A549 (cell line): ENCODE measurements around the gene GREB1. TPM values are rescaled to one million over a fixed set of nuclear protein-coding genes. Genes with fewer than 3 reads are reported as not detected.

Source experiments
- ATAC-seq, 2 experiments: fragments of 200-7000 bp in 1 of 2; fragments of >200 bp in 1 of 2; cut with Nextera tagmentation in 1 of 2; cut with Tn5 transposase in 1 of 2; 3 replicates each; pipeline versions ENCODE4 v1.8.0 to v1.9.1; 2018 to 2020; ENCODE audit warnings: mild to moderate bottlenecking in 1 of 2, moderate library complexity in 1 of 2
- CTCF ChIA-PET: fragments of 300-600 bp; sonication (Branson Sonifier 250); formaldehyde crosslinking; extraction: SDS; loops from one replicate; lab custom pipeline; 2021; ENCODE audit warnings: antibody characterized with exemption, inconsistent platforms; lab: Yijun Ruan, JAX
- POLR2A ChIA-PET: fragments of 350-600 bp; formaldehyde crosslinking; extraction: SDS; loops from one replicate; lab custom pipeline; 2021; ENCODE audit warnings: antibody characterized with exemption, inconsistent platforms; lab: Yijun Ruan, JAX
- DNase-seq, 2 experiments: peaks; one replicate each; pipeline versions ENCODE4 v3.0.0 to v3.0.0-alpha.2; 2011 to 2016; ENCODE audit warnings: low read depth in 1 of 2, low spot score in 1 of 2
- FAIRE-seq: peaks from 2 replicates; lab custom pipeline; 2011; peaks lifted over from hg19 to GRCh38; lab: Jason Lieb, UNC
- H3K27ac ChIP-seq, 2 experiments: fragments of >200 bp; sonication (Bioruptor Twin); formaldehyde crosslinking; 3 replicates each; pipeline ENCODE4 v1.5.1; 2016 to 2017
- H3K4me1 ChIP-seq: fragments of >200 bp; sonication (Bioruptor Twin); formaldehyde crosslinking; 3 replicates; pipeline ENCODE4 v1.6.1; 2016
- H3K4me2 ChIP-seq: fragments of >200 bp; sonication (Bioruptor Twin); formaldehyde crosslinking; 3 replicates; pipeline ENCODE4 v1.6.1; 2016
- H3K4me3 ChIP-seq: fragments of >200 bp; sonication (Bioruptor Twin); formaldehyde crosslinking; 3 replicates; pipeline ENCODE4 v1.5.1; 2016
- H3K9me3 ChIP-seq: fragments of >200 bp; sonication (Bioruptor Twin); formaldehyde crosslinking; 3 replicates; pipeline ENCODE4 v1.6.1; 2016
- BHLHE40 ChIP-seq: IDR thresholded peaks from 2 replicates; pipeline ENCODE4 v1.6.1; 2012; ENCODE audit warnings: low read depth, low read length, inconsistent platforms
- CEBPB ChIP-seq, 2 experiments: fragments of >200 bp in 1 of 2; sonication (Bioruptor Twin) in 1 of 2; formaldehyde crosslinking in 1 of 2; IDR thresholded peaks; 2 replicates each; pipeline ENCODE4 v1.6.1; 2012 to 2016
- CHD2 ChIP-seq: fragments of 150-350 bp; IDR thresholded peaks from 2 replicates; pipeline ENCODE4 v1.6.1; 2014; ENCODE audit warnings: low read length; ENCODE audit not compliant: partially characterized antibody
- EP300 ChIP-seq, 2 experiments: fragments of >200 bp; sonication (Bioruptor Twin); formaldehyde crosslinking; IDR thresholded peaks; 2 replicates in 1 of 2; 3 replicates in 1 of 2; pipeline ENCODE4 v1.6.1; 2016 to 2017
- FOXS1 ChIP-seq: fragments of 250-450 bp; sonication (Bioruptor Pico); IDR thresholded peaks from 2 replicates; pipeline ENCODE4 v1.5.0; 2020; ENCODE audit warnings: mild to moderate bottlenecking, moderate library complexity
- GATA3 ChIP-seq: IDR thresholded peaks from 2 replicates; pipeline ENCODE4 v1.6.1; 2012; ENCODE audit warnings: borderline replicate concordance
- HDAC2 ChIP-seq: fragments of 200-600 bp; sonication (generic); IDR thresholded peaks from 2 replicates; pipeline ENCODE4 v1.6.1; 2016
- HOXA7 ChIP-seq: fragments of 250-450 bp; sonication (Bioruptor Pico); IDR thresholded peaks from 2 replicates; pipeline ENCODE4 v1.5.0; 2020; ENCODE audit warnings: mild to moderate bottlenecking, moderate library complexity
- MAZ ChIP-seq: fragments of 150-350 bp; IDR thresholded peaks from 2 replicates; pipeline ENCODE4 v1.6.1; 2014; ENCODE audit warnings: antibody characterized with exemption, low read depth, low read length, borderline replicate concordance
- NR3C1 ChIP-seq: fragments of >200 bp; sonication (Bioruptor Twin); formaldehyde crosslinking; IDR thresholded peaks from 3 replicates; pipeline ENCODE4 v1.6.1; 2017
- POLR2A ChIP-seq: IDR thresholded peaks from 2 replicates; pipeline ENCODE4 v1.6.1; 2012; ENCODE audit warnings: mild to moderate bottlenecking, low read length
- POLR2AphosphoS2 ChIP-seq: conservative IDR thresholded peaks from 2 replicates; pipeline ENCODE4 v1.6.1; 2012; ENCODE audit warnings: low read length, improper control_type of control experiment, inconsistent platforms
- RAD21 ChIP-seq, 2 experiments: fragments of >200 bp in 1 of 2; sonication (Bioruptor Twin) in 1 of 2; formaldehyde crosslinking in 1 of 2; IDR thresholded peaks in 1 of 2; conservative IDR thresholded peaks in 1 of 2; 2 replicates in 1 of 2; 3 replicates in 1 of 2; pipeline ENCODE4 v1.6.1; 2012 to 2018; ENCODE audit warnings: inconsistent platforms in 1 of 2
- RARB ChIP-seq: fragments of 250-450 bp; sonication (Bioruptor Pico); IDR thresholded peaks from 2 replicates; pipeline ENCODE4 v1.8.0; 2021; ENCODE audit warnings: mild to moderate bottlenecking, moderate library complexity
- RCOR1 ChIP-seq: fragments of 150-350 bp; IDR thresholded peaks from 2 replicates; pipeline ENCODE4 v1.6.1; 2014; ENCODE audit warnings: antibody characterized with exemption, low read length, low read depth
- RFX5 ChIP-seq: fragments of 450-650 bp; IDR thresholded peaks from 2 replicates; pipeline ENCODE4 v1.7.1; 2014; ENCODE audit warnings: antibody characterized with exemption, mild to moderate bottlenecking, moderate library complexity
- SREBF2 ChIP-seq: fragments of 450-650 bp; IDR thresholded peaks from 2 replicates; pipeline ENCODE4 v1.6.1; 2014; ENCODE audit warnings: mild to moderate bottlenecking, moderate library complexity
- TFCP2L1 ChIP-seq: fragments of 250-450 bp; sonication (Bioruptor Pico); IDR thresholded peaks from 2 replicates; pipeline ENCODE4 v1.5.0; 2021; ENCODE audit warnings: mild to moderate bottlenecking
- TP53 ChIP-seq: fragments of 250-450 bp; sonication (Bioruptor Pico); IDR thresholded peaks from 2 replicates; pipeline ENCODE4 v1.5.0; 2021; ENCODE audit warnings: mild to moderate bottlenecking, moderate library complexity
- ZC3H11A ChIP-seq: fragments of 450-650 bp; IDR thresholded peaks from 2 replicates; pipeline ENCODE4 v1.6.1; 2014; ENCODE audit warnings: antibody characterized with exemption, mild to moderate bottlenecking
- ZFP36 ChIP-seq: fragments of 450-650 bp; IDR thresholded peaks from 2 replicates; pipeline ENCODE4 v1.6.1; 2014; ENCODE audit warnings: borderline replicate concordance; ENCODE audit not compliant: partially characterized antibody
- ZNF302 ChIP-seq: fragments of 250-450 bp; sonication (Bioruptor Pico); IDR thresholded peaks from 2 replicates; pipeline ENCODE4 v1.9.0; 2021; ENCODE audit warnings: inconsistent platforms, mild to moderate bottlenecking, moderate library complexity
- WGBS: methylation state at CpG from one replicate; pipeline ENCODE4 v1.1.6; 2017; ENCODE audit errors: missing lambda C conversion rate; 5-methylcytosine and 5-hydroxymethylcytosine counted together
- polyA plus RNA-seq, 4 experiments: library from polyadenylated mRNA; depleted of rRNA in 3 of 4; stranded (reverse); fragments of >200 nt; fragmentation: RNase III in 1 of 4; extraction: RNeasy Plus Mini Kit Qiagen cat#74134 plus additional on column Dnase treatment in 1 of 4; gene quantifications; 2 replicates in 3 of 4; 3 replicates in 1 of 4; pipeline ENCODE4 v1.2.3, GENCODE V29; 2011 to 2017
- TF ChIP-seq, protein P1 (sequence below): IDR thresholded peaks from 2 replicates; pipeline ENCODE4 v1.6.1; 2012
- TF ChIP-seq, protein P2 (sequence below): fragments of 450-650 bp; IDR thresholded peaks from 2 replicates; pipeline ENCODE4 v1.6.1; 2014; ENCODE audit warnings: antibody characterized with exemption
- TF ChIP-seq, protein P3 (sequence below): fragments of 250-450 bp; sonication (Bioruptor Pico); IDR thresholded peaks from 2 replicates; pipeline ENCODE4 v1.5.0; 2021; ENCODE audit warnings: mild to moderate bottlenecking, moderate library complexity, borderline replicate concordance
- TF ChIP-seq, protein P4 (sequence below): IDR thresholded peaks from 2 replicates; pipeline ENCODE4 v1.6.1; 2012
- TF ChIP-seq, protein P5 (sequence below): fragments of >200 bp; sonication (Bioruptor Twin); formaldehyde crosslinking; IDR thresholded peaks from 3 replicates; pipeline ENCODE4 v1.6.1; 2016

Gene GREB1
- polyA plus RNA-seq, 2 of the 4 experiments (the other 2 are of a cell fraction): 1.1 to 1.3 TPM

DNA sequence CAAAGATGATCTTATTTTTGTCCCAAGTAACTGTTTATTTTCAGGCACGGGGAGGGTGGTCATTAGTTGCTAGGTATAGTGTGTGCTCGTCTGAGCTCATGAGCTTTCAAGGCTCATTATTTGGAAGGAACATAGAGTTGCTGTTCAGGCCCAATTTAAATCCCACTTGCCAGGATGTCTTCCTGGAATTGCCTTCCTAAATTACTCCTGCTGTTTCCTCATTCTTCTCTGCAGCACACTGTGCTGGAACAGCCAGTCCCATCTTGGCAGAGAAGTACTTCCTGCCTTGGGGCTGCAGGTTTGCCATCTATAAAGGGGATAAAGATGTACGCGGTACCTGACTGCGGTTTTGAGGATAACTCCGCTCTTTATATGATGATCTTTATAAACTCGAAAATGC, 37.3 kb downstream of the GREB1 start (continued):
- TF ChIP-seq, protein P1, sequence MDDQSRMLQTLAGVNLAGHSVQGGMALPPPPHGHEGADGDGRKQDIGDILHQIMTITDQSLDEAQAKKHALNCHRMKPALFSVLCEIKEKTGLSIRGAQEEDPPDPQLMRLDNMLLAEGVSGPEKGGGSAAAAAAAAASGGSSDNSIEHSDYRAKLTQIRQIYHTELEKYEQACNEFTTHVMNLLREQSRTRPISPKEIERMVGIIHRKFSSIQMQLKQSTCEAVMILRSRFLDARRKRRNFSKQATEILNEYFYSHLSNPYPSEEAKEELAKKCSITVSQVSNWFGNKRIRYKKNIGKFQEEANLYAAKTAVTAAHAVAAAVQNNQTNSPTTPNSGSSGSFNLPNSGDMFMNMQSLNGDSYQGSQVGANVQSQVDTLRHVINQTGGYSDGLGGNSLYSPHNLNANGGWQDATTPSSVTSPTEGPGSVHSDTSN: no peak
- TF ChIP-seq, all 56 proteins: peak for 0

DNA sequence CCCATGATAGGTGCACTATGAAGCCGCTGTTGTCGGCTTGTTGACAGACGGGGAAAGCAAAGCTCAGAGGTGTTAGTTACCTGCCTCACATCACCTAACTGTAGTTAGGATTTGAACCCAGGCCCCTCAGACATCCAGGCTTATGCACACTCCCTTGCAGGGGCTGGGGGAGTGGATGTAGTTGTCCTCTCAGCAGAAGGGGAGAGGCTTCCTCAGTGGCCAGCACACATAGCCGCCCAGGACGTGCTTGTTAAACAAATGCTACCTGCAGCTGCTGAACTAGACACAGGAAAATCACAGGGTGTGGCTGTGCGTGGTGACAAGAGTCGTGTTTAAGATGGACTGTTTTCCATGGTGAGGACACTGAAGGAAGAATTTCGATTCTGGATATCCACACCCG, 39.2 kb downstream of the GREB1 start:
- Histone ChIP-seq H3K4me3 (no peak overlapping the region), H3K27ac (no peak overlapping the region), H3K4me1 (no peaks in the 10 kb centered on the region), H3K4me2 (no peak overlapping the region), H3K9me3 (no peaks in the 10 kb centered on the region)
- FAIRE-seq (no peak), ATAC-seq (no peak), DNase-seq (no peak)
- WGBS: 59% methylated on average over 9 of the region's 9 CpGs
- ChIA-PET POLR2A (no interaction called here), CTCF (interaction anchor here (1.2 to 19.1 kb wide), 3 partner anchors 9 to 440 kb away, joined by 3 to 261 read pairs (median 12); a partner anchor contains a TSS)
- TF ChIP-seq SREBF2 (no peak), TFCP2L1 (no peak), POLR2A (no peak), NR3C1 (no peak), CHD2 (no peak), MAZ (no peak), FOXS1 (CRISPR knock-in tag) (no peak), ZC3H11A (no peak), EP300 (IDR thresholded peaks at IDR 0.05) (no peak), CEBPB (IDR thresholded peaks at IDR 0.05) (no peak)
- TF ChIP-seq, protein P2, sequence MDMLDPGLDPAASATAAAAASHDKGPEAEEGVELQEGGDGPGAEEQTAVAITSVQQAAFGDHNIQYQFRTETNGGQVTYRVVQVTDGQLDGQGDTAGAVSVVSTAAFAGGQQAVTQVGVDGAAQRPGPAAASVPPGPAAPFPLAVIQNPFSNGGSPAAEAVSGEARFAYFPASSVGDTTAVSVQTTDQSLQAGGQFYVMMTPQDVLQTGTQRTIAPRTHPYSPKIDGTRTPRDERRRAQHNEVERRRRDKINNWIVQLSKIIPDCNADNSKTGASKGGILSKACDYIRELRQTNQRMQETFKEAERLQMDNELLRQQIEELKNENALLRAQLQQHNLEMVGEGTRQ: no peak
- TF ChIP-seq, protein P3, sequence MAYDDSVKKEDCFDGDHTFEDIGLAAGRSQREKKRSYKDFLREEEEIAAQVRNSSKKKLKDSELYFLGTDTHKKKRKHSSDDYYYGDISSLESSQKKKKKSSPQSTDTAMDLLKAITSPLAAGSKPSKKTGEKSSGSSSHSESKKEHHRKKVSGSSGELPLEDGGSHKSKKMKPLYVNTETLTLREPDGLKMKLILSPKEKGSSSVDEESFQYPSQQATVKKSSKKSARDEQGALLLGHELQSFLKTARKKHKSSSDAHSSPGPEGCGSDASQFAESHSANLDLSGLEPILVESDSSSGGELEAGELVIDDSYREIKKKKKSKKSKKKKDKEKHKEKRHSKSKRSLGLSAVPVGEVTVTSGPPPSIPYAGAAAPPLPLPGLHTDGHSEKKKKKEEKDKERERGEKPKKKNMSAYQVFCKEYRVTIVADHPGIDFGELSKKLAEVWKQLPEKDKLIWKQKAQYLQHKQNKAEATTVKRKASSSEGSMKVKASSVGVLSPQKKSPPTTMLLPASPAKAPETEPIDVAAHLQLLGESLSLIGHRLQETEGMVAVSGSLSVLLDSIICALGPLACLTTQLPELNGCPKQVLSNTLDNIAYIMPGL (CRISPR knock-in tag): no peak

DNA sequence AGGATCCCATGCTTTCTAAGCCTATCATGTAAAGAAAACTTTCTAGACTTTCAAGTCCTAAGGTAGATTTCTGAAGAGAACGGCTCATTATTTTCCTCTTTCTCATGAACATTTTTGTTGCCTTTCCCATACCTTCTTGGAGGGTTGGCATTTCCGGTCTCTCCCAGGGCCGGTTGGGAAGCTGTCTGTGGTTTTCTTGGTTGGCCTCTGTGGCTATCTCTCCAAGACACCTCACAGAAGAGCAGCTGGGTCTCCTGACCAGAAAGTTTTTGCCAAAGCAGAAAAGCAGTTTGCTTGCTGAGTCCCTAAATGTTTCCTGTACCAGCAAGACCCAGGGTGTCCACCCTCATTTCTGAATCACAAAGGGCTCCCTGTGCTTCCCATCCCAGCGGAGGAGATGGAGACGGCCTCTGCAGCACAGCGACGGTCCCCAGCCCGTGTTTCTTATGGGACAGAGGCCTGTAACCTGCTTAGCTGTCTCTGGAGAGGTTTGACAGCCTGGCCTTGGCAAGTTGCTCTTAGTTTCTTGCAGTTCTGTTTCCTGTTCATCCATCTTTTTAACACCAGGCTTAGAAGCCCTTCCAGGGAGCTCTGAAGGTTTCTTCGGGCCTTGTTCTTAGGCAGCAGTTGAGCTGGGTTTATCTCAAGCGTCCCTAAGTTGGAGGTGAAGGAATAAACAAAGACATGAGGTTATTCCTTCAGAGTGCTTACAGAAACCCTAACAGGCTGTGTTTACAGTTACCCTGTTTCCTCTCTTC, 39.8 kb downstream of the GREB1 start:
- Histone ChIP-seq H3K4me1 (no peaks in the 10 kb centered on the region), H3K4me2 (no peak overlapping the region), H3K4me3 (no peak overlapping the region), H3K27ac (no peak overlapping the region)
- CTCF ChIA-PET: interaction anchor here (0.9 to 19.1 kb wide), 5 partner anchors 9 to 441 kb away, joined by 3 to 261 read pairs (median 3); a partner anchor contains a TSS
- DNase-seq: no peak
- TF ChIP-seq, protein P2: no peak
- no peak for TF ChIP-seq RFX5
- no peak for TF ChIP-seq HOXA7 (CRISPR knock-in tag)
- no peak for TF ChIP-seq RARB (CRISPR knock-in tag)
- no peak for TF ChIP-seq ZFP36
- TF ChIP-seq, protein P4, sequence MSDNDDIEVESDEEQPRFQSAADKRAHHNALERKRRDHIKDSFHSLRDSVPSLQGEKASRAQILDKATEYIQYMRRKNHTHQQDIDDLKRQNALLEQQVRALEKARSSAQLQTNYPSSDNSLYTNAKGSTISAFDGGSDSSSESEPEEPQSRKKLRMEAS: no peak
- no peak for TF ChIP-seq RCOR1
- no peak for TF ChIP-seq BHLHE40
- TF ChIP-seq TP53 (CRISPR knock-in tag): no peak
- TF ChIP-seq POLR2AphosphoS2: no peak
- no peak for TF ChIP-seq RAD21 (conservative IDR thresholded peaks at IDR 0.05 in 1 of 2, IDR thresholded peaks at IDR 0.05 in 1 of 2)
- TF ChIP-seq ZNF302 (CRISPR knock-in tag): no peak
- no peak for TF ChIP-seq MAZ
- TF ChIP-seq HDAC2: no peak
- no peak for TF ChIP-seq EP300 (IDR thresholded peaks at IDR 0.05)
- TF ChIP-seq, protein P5, sequence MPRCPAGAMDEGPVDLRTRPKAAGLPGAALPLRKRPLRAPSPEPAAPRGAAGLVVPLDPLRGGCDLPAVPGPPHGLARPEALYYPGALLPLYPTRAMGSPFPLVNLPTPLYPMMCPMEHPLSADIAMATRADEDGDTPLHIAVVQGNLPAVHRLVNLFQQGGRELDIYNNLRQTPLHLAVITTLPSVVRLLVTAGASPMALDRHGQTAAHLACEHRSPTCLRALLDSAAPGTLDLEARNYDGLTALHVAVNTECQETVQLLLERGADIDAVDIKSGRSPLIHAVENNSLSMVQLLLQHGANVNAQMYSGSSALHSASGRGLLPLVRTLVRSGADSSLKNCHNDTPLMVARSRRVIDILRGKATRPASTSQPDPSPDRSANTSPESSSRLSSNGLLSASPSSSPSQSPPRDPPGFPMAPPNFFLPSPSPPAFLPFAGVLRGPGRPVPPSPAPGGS: no peak
- TF ChIP-seq GATA3: no peak
- TF ChIP-seq, all 56 proteins: peak for 0
- ATAC-seq (no peak), FAIRE-seq (no peak)
- WGBS: 86% methylated on average over 10 of the region's 10 CpGs
- H3K9me3 ChIP-seq: no peaks in the 10 kb centered on the region
- POLR2A ChIA-PET: no interaction called here
